HepG2 (cell line): ENCODE data around the gene PSMD9. TPM values are rescaled to one million over a fixed set of nuclear protein-coding genes. Genes with fewer than 3 reads are reported as not detected.

ENCODE experiments used
- ATAC-seq: fragments of 200-7000 bp; cut with Tn5 transposase; 3 replicates; pipeline ENCODE4 v1.9.1; 2020; ENCODE audit warnings: mild to moderate bottlenecking, moderate library complexity
- BruUV-seq: library from RNA; stranded (reverse); fragments of 400-500 nt; replicated peaks from 2 replicates; lab custom pipeline; 2021; lab: Mats Ljungman, UMichigan
- CTCF ChIA-PET: fragments of 300-600 bp; formaldehyde crosslinking; extraction: SDS; loops from one replicate; lab custom pipeline; 2021; ENCODE audit warnings: low total read pairs, inconsistent platforms, low intra/inter-chr PET ratio; lab: Yijun Ruan, JAX
- POLR2A ChIA-PET: fragments of 350-600 bp; sonication (Branson Sonifier 250); formaldehyde crosslinking; loops from one replicate; lab custom pipeline; 2020; ENCODE audit warnings: antibody characterized with exemption, inconsistent platforms; lab: Yijun Ruan, JAX
- DNase-seq: peaks from one replicate; pipeline ENCODE4 v3.0.0-alpha.2; 2015; ENCODE audit warnings: low spot score
- FAIRE-seq: peaks from 3 replicates; lab custom pipeline; 2011; peaks lifted over from hg19 to GRCh38; lab: Jason Lieb, UNC
- H2AFZ ChIP-seq: one replicate; pipeline ENCODE4 v1.6.1; 2011; ENCODE audit warnings: low read length, inconsistent platforms
- H3K27ac ChIP-seq: fragments of 300-600 bp; 3 replicates; pipeline ENCODE4 v1.8.0; 2011; ENCODE audit warnings: mixed run types, mild to moderate bottlenecking, mixed read lengths, low read length, inconsistent platforms; ENCODE audit not compliant: insufficient read depth; ENCODE audit errors: extremely low read length
- H3K27me3 ChIP-seq, 2 experiments: fragments of 200-600 bp in 1 of 2; 2 replicates in 1 of 2; 3 replicates in 1 of 2; pipeline versions ENCODE4 v1.6.0 to v1.8.0; 2011; ENCODE audit warnings: low read length in 2 of 2, mild to moderate bottlenecking in 2 of 2, moderate library complexity in 2 of 2, inconsistent platforms in 1 of 2; ENCODE audit not compliant: insufficient read depth in 2 of 2, control insufficient read depth in 1 of 2
- H3K36me3 ChIP-seq, 2 experiments: fragments of 200-600 bp in 1 of 2; replicated peaks in 1 of 2; 2 replicates in 1 of 2; 3 replicates in 1 of 2; pipeline versions ENCODE4 v1.5.1 to v1.8.0; 2011; ENCODE audit warnings: low read length in 2 of 2, inconsistent platforms in 1 of 2; ENCODE audit not compliant: insufficient read depth in 2 of 2, control insufficient read depth in 1 of 2
- H3K4me1 ChIP-seq: 2 replicates; pipeline ENCODE4 v1.5.1; 2012; ENCODE audit warnings: low read length, inconsistent platforms; ENCODE audit not compliant: insufficient read depth
- H3K4me2 ChIP-seq: 2 replicates; pipeline ENCODE4 v1.6.0; 2011; ENCODE audit warnings: low read depth, low read length, inconsistent platforms
- H3K4me3 ChIP-seq, 3 experiments: fragments of 200-600 bp in 1 of 3; sonication (generic), shearing (Covaris generic) in 1 of 3; replicated peaks in 1 of 3; 2 replicates each; pipeline ENCODE4 v1.5.1; 2011 to 2016; ENCODE audit warnings: low read length in 3 of 3, inconsistent platforms in 2 of 3, low read depth in 2 of 3, mild to moderate bottlenecking in 2 of 3, control low read depth in 1 of 3, mixed read lengths in 1 of 3; ENCODE audit not compliant: insufficient read depth in 1 of 3
- H3K79me2 ChIP-seq: one replicate; pipeline ENCODE4 v1.6.1; 2011; ENCODE audit warnings: low read length, inconsistent platforms; ENCODE audit not compliant: insufficient read depth
- H3K9ac ChIP-seq: 2 replicates; pipeline ENCODE4 v1.6.0; 2011; ENCODE audit warnings: mild to moderate bottlenecking, low read depth, low read length, inconsistent platforms; ENCODE audit not compliant: insufficient read depth
- H3K9me3 ChIP-seq: 2 replicates; pipeline ENCODE4 v1.5.1; 2012; ENCODE audit warnings: mild to moderate bottlenecking, low read length
- H4K20me1 ChIP-seq: 2 replicates; pipeline ENCODE4 v1.6.0; 2011; ENCODE audit warnings: inconsistent platforms, mild to moderate bottlenecking, low read length, moderate library complexity; ENCODE audit not compliant: insufficient read depth
- CREM ChIP-seq, 2 experiments: sonication (generic) in 1 of 2; formaldehyde crosslinking in 1 of 2; IDR thresholded peaks; 2 replicates each; pipeline versions ENCODE4 v1.4.0 to v1.6.1; 2016 to 2020; ENCODE audit warnings: antibody characterized with exemption in 1 of 2, mild to moderate bottlenecking in 1 of 2, missing genetic modification reagents in 1 of 2
- DNMT1 ChIP-seq: sonication (generic); formaldehyde crosslinking; IDR thresholded peaks from 2 replicates; pipeline ENCODE4 v1.5.1; 2020; ENCODE audit warnings: mild to moderate bottlenecking, missing genetic modification reagents
- EP300 ChIP-seq, 3 experiments: sonication (generic) in 1 of 3; formaldehyde crosslinking in 1 of 3; IDR thresholded peaks; 2 replicates each; pipeline versions ENCODE4 v1.5.1 to v1.6.1; 2011 to 2020; ENCODE audit warnings: low read depth in 2 of 3, low read length in 2 of 3, borderline replicate concordance in 1 of 3, improper control_type of control experiment in 1 of 3, mild to moderate bottlenecking in 1 of 3, missing genetic modification reagents in 1 of 3, moderate library complexity in 1 of 3
- EZH2 ChIP-seq: conservative IDR thresholded peaks from 2 replicates; pipeline ENCODE4 v1.6.1; 2012; ENCODE audit warnings: mild to moderate bottlenecking, low read depth, low read length, moderate library complexity
- HMG20A ChIP-seq: IDR thresholded peaks from 2 replicates; pipeline ENCODE4 v1.6.1; 2016; ENCODE audit warnings: borderline replicate concordance
- JUNB ChIP-seq: sonication (generic); formaldehyde crosslinking; IDR thresholded peaks from 2 replicates; pipeline ENCODE4 v1.8.0; 2022; ENCODE audit warnings: missing genetic modification reagents, mild to moderate bottlenecking, borderline replicate concordance
- SP2 ChIP-seq: sonication (generic); formaldehyde crosslinking; IDR thresholded peaks from 2 replicates; pipeline ENCODE4 v1.5.1; 2020; ENCODE audit warnings: mild to moderate bottlenecking, missing genetic modification reagents
- ZKSCAN1 ChIP-seq: fragments of 150-350 bp; IDR thresholded peaks from 2 replicates; pipeline ENCODE4 v1.6.1; 2014; ENCODE audit warnings: low read length
- ZNF607 ChIP-seq: sonication (generic); formaldehyde crosslinking; IDR thresholded peaks from 2 replicates; pipeline ENCODE4 v1.5.1; 2020; ENCODE audit warnings: missing genetic modification reagents, mild to moderate bottlenecking, borderline replicate concordance
- ZNF704 ChIP-seq: sonication (generic); formaldehyde crosslinking; IDR thresholded peaks from 2 replicates; pipeline ENCODE4 v1.8.1; 2023; ENCODE audit warnings: mild to moderate bottlenecking, inconsistent platforms, moderate library complexity, missing genetic modification reagents, borderline replicate concordance
- ZNF772 ChIP-seq: sonication (generic); formaldehyde crosslinking; IDR thresholded peaks from 2 replicates; pipeline ENCODE4 v1.5.0; 2020; ENCODE audit warnings: mild to moderate bottlenecking, missing genetic modification reagents
- ZNF816 ChIP-seq: sonication (generic); formaldehyde crosslinking; IDR thresholded peaks from 2 replicates; pipeline ENCODE4 v1.8.0; 2022; ENCODE audit warnings: missing genetic modification reagents, mild to moderate bottlenecking, borderline replicate concordance
- WGBS: methylation state at CpG from one replicate; pipeline ENCODE4 v1.1.6; 2017; ENCODE audit warnings: low lambda C conversion rate; 5-methylcytosine and 5-hydroxymethylcytosine counted together
- in situ Hi-C: cut with HindIII; loops from 2 replicates; pipeline ENCODE4 v1.10.0; 2017; ENCODE audit warnings: low pct_unique_long_range_greater_than_20kb; ENCODE audit not compliant: extremely low pct_ligation_motif_present
- intact Hi-C: fragments of 100-400 bp; cut with micrococcal nuclease; formaldehyde crosslinking; loops from one replicate; pipeline ENCODE4 v1.10.0; 2022; ENCODE audit not compliant: unreplicated experiment
- polyA plus RNA-seq, 8 experiments: library from polyadenylated mRNA; depleted of rRNA in 3 of 8; stranded (reverse) in 7 of 8; unstranded in 1 of 8; fragments of >200 nt; fragmentation: Illumina TruSeq in 4 of 8; extraction: Trizol in 4 of 8; gene quantifications; 2 replicates each; pipeline versions ENCODE4 v1.2.1 to v1.2.3, GENCODE V29; 2011 to 2016; ENCODE audit warnings: low read depth in 4 of 8, missing spikeins in 1 of 8, mixed read lengths in 1 of 8; ENCODE audit not compliant: insufficient read depth in 1 of 8
- total RNA-seq, 5 experiments: library from RNA; depleted of rRNA; stranded (reverse); fragments of >200 nt; fragmentation: Illumina TruSeq; extraction: Trizol; gene quantifications; 2 replicates each; pipeline ENCODE4 v1.2.3, GENCODE V29; 2016; ENCODE audit warnings: low read depth in 1 of 5
- TF ChIP-seq, protein P1 (sequence below): sonication (generic); formaldehyde crosslinking; IDR thresholded peaks from 2 replicates; pipeline ENCODE4 v1.5.1; 2020; ENCODE audit warnings: mild to moderate bottlenecking, missing genetic modification reagents, moderate library complexity
- TF ChIP-seq, protein P2 (sequence below): sonication (generic); formaldehyde crosslinking; IDR thresholded peaks from 2 replicates; pipeline ENCODE4 v1.4.0; 2020; ENCODE audit warnings: mild to moderate bottlenecking, missing genetic modification reagents

The PSMD9 gene
- total and polyA plus RNA-seq, 2 of the 13 experiments (the other 11 are each of a cell fraction or from before 2014, with no cell fraction given), result 41.4 to 61.1 TPM

GRCh38 chr12:121843236-121843982 lies 45.2 kb upstream of the PSMD9 start:
- BruUV-seq, result no TSS peak
- H3K79me2 ChIP-seq, result no peaks in the 10 kb centered on the region
- H3K9me3 ChIP-seq, result no peaks in the 10 kb centered on the region
- ChIA-PET CTCF (no interaction called here), POLR2A (interaction anchor here (0.7 to 2.9 kb wide), 2 partner anchors 15 to 245 kb away, joined by 3 to 9 read pairs; partner anchors contain the start of gene HPD)
- H3K36me3 ChIP-seq, result peaks cover 5 to 23% of the 10 kb centered on the region in 2 experiments; a peak in 4 of 5 replicates
- no peak for TF ChIP-seq ZNF704
- no peak for TF ChIP-seq HMG20A
- TF ChIP-seq ZNF607 (CRISPR knock-in tag), result no peak
- no peak for TF ChIP-seq ZNF772 (CRISPR knock-in tag)
- no peak for TF ChIP-seq CREM (IDR thresholded peaks at IDR 0.05)
- TF ChIP-seq CREM (CRISPR knock-in tag; IDR thresholded peaks at IDR 0.05), result no peak
- TF ChIP-seq, protein P1, sequence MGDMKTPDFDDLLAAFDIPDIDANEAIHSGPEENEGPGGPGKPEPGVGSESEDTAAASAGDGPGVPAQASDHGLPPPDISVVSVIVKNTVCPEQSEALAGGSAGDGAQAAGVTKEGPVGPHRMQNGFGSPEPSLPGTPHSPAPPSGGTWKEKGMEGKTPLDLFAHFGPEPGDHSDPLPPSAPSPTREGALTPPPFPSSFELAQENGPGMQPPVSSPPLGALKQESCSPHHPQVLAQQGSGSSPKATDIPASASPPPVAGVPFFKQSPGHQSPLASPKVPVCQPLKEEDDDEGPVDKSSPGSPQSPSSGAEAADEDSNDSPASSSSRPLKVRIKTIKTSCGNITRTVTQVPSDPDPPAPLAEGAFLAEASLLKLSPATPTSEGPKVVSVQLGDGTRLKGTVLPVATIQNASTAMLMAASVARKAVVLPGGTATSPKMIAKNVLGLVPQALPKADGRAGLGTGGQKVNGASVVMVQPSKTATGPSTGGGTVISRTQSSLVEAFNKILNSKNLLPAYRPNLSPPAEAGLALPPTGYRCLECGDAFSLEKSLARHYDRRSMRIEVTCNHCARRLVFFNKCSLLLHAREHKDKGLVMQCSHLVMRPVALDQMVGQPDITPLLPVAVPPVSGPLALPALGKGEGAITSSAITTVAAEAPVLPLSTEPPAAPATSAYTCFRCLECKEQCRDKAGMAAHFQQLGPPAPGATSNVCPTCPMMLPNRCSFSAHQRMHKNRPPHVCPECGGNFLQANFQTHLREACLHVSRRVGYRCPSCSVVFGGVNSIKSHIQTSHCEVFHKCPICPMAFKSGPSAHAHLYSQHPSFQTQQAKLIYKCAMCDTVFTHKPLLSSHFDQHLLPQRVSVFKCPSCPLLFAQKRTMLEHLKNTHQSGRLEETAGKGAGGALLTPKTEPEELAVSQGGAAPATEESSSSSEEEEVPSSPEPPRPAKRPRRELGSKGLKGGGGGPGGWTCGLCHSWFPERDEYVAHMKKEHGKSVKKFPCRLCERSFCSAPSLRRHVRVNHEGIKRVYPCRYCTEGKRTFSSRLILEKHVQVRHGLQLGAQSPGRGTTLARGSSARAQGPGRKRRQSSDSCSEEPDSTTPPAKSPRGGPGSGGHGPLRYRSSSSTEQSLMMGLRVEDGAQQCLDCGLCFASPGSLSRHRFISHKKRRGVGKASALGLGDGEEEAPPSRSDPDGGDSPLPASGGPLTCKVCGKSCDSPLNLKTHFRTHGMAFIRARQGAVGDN (CRISPR knock-in tag), result no peak
- TF ChIP-seq JUNB (CRISPR knock-in tag), result no peak
- no peak for TF ChIP-seq EP300 (IDR thresholded peaks at IDR 0.05; ENCODE audit: low read depth in 2 of 2, low read length in 2 of 2)
- no peak for TF ChIP-seq EP300 (CRISPR knock-in tag; IDR thresholded peaks at IDR 0.05; ENCODE audit: borderline replicate concordance)
- TF ChIP-seq SP2, result no peak
- no peak for TF ChIP-seq ZKSCAN1
- no peak for TF ChIP-seq DNMT1 (CRISPR knock-in tag)
- TF ChIP-seq EZH2, result no peak
- no peak for TF ChIP-seq ZNF816 (CRISPR knock-in tag)
- TF ChIP-seq, protein P2, sequence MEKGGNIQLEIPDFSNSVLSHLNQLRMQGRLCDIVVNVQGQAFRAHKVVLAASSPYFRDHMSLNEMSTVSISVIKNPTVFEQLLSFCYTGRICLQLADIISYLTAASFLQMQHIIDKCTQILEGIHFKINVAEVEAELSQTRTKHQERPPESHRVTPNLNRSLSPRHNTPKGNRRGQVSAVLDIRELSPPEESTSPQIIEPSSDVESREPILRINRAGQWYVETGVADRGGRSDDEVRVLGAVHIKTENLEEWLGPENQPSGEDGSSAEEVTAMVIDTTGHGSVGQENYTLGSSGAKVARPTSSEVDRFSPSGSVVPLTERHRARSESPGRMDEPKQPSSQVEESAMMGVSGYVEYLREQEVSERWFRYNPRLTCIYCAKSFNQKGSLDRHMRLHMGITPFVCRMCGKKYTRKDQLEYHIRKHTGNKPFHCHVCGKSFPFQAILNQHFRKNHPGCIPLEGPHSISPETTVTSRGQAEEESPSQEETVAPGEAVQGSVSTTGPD (CRISPR knock-in tag), result no peak
- no peak overlapping the region for H3K9ac ChIP-seq
- H3K4me1 ChIP-seq, result 0 out of 2 replicates have a peak, but pooled peaks cover 7% of the 10 kb centered on the region
- H3K27me3 ChIP-seq, result no peaks in the 10 kb centered on the region
- no peaks in the 10 kb centered on the region for H4K20me1 ChIP-seq
- no peak; the same call in 2 of the 3 replicates for ATAC-seq
- H3K4me3 ChIP-seq, result no peak overlapping the region
- intact Hi-C loops, result no loop called here
- H3K4me2 ChIP-seq, result no peak overlapping the region
- no peak overlapping the region for H3K27ac ChIP-seq
- 90% methylated on average over 12 of the region's 13 CpGs for WGBS
- no peak for FAIRE-seq
- DNase-seq, result no peak
- in situ Hi-C loops, result no loop called here
- no peak overlapping the region for H2AFZ ChIP-seq
